Activated CD4-positive, alpha-beta T cell treated with anti-CD3 and anti-CD28 coated beads for 24 hours (primary cell): ENCODE results near the gene B3GALT6.

ENCODE experiments used
- DNase-seq, 2 donors: peaks; one replicate each; pipeline ENCODE4 v3.0.0-alpha.2; 2020; ENCODE audit warnings: low read depth in 2 of 2

The B3GALT6 gene

GRCh38 chr1:1200876-1201810 lies 30.9 kb upstream of the B3GALT6 start:
- DNase-seq, result peak; percentile 84 to 86

GRCh38 chr1:1202831-1203560 lies 29.0 kb upstream of the B3GALT6 start:
- DNase-seq, result no peak

DNA sequence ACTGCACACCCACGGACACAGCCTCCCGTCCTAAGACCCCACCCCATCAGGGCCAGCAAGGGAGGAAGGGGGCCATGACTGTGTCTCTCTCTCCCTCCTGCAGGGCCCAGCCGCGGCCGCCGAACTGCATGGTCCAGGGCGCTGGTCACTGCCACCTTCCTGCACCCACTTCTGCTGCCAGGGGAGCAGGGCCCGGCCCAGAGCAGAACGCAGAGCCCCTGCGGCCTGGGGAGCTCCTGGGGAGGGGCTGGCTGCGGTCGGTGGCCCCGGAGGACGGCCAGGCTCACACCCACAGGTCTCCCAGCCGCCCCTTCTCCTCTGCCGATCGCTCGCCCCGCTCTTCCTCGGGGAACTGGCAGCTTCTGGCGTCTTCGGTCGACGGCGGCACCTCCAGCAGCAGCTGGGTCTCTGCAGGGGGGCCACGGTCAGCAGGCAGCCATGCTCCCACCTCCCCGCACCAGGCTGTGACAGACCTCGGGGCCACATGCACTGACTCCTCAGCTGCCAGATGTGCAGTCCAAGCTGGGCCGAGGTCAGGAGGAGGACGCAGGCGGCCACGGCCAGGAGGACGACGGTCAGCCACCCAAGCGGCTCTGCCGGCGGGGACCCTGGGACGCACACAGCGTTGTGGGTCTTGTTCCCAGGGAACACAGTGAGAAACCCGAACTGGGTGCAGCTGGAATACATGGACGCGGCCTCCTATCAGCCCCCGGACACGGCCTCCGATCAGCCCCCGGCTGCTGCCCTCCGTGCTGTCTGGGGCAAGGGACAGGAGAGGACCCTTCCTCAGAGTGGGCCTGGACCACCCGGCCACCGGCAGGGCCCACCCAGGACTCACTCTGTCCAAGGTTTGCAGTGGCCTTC lies 28.2 kb upstream of the B3GALT6 start:
- no peak for DNase-seq

DNA sequence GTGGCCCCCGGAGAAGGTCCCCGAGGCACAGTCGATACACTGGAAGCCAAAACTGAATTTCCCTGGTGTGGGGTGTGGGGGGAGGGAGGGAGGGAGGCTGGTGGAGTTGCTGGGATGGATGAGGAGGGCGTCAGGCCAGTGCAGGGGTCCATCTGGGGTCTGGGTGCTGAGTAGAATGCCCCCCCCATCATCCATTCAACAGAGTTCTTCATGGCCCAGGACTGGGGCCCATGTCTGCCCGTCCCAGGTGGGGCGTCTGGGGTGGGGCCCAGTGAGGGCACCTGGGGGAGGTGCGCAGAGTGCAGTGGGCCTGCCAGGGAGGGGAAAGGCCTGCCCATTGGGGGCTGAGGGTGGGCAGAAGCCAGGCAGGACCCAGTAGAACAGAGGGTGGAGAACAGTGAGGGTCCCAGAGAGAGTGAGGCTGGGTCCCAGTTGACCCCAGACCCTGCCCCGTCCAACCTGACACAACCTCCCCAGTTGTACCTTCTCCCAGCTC lies 27.6 kb upstream of the B3GALT6 start:
- DNase-seq, result no peak

- DNase-seq, result no peak
Observed at GRCh38 chr1:1204998-1205768, 26.9 kb upstream of the B3GALT6 start.

- no peak for DNase-seq
Observed at GRCh38 chr1:1205769-1206375, 26.2 kb upstream of the B3GALT6 start.

GRCh38 chr1:1206376-1206965 lies 25.6 kb upstream of the B3GALT6 start, which contains the start of gene TNFRSF18:
Gene TNFRSF18 (minus strand): TSS chr1:1206592. CDS start chr1:1206571, 21 bp downstream.
- DNase-seq, result peak in 1 of 2 donors; percentile 54

DNA sequence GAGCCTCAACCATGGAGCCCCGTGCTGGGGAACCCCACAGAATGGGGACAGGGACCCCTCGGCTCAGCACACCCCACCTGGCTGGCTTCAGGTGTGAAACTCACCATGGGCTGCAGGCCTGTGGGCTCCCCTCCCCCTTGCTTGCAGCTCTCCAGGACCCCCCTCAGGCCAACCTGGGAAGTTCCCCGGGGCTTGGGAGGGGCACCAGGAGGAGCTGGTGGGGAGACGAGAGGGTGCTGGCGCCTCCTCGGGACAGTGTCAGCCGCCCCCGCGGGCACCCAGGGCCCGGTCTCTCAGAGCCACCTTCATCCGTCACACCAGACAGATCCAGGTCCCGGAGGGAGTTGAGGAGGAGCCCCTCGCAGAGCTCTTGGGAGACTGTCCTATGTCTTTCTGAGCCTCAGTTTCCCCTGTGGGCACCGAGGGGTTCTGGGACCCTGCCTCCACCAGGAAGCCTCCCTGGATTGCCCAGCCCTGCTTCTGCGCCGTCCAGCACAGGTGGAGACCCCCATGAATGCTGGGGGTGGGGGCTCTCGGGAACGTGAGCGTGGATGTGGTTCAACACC lies 25.0 kb upstream of the B3GALT6 start:
- DNase-seq, result no peak

GRCh38 chr1:1207571-1207892 lies 24.5 kb upstream of the B3GALT6 start:
- DNase-seq, result no peak

GRCh38 chr1:1208713-1209433 lies 23.2 kb upstream of the B3GALT6 start:
- no peak for DNase-seq

GRCh38 chr1:1210726-1211540 lies 21.1 kb upstream of the B3GALT6 start:
- DNase-seq, result no peak

DNA sequence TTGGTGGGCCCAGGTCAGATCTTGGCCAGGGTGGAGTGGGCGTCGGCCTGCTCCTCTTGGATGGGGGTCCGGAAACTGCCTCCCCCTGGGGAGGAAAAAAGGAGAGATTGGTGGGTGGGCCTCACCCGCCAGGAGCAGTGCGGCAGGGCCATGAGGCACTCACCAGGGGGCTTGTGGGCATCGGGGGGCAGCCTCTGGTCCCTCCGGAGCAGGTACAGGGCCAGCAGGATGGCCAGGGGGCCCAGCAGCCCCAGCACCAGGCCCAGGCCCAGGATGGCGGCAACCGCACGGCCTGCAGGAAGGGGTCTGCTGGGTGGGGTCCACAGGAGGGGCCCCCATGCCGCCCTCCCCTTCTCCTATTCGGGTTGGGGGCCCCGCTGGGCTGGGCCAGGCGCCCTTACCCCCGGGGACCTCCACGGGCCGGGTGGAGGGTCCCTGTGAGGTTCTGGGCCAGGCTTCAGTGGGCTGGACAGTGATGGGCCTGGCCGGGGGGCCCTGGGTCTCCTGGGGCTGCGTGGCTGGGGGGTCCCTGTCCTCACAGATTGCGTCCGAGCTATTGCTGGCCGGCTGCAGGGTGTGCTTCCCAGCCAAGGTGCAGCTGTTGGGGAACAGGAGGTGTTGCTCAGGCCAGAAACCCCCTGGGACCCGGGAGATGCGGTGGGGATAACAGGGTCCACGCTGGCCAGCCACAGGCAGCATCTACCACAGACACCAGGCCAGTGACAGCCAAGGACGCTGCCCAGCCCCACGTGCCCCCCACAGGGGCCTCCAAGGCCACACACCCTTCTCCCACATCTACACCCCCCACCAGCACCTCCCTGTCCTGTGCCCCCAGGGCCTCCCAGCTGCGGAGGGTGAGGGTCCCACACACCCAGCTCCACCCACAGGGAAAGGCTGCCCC lies 20.2 kb upstream of the B3GALT6 start:
- DNase-seq, result no peak

DNA sequence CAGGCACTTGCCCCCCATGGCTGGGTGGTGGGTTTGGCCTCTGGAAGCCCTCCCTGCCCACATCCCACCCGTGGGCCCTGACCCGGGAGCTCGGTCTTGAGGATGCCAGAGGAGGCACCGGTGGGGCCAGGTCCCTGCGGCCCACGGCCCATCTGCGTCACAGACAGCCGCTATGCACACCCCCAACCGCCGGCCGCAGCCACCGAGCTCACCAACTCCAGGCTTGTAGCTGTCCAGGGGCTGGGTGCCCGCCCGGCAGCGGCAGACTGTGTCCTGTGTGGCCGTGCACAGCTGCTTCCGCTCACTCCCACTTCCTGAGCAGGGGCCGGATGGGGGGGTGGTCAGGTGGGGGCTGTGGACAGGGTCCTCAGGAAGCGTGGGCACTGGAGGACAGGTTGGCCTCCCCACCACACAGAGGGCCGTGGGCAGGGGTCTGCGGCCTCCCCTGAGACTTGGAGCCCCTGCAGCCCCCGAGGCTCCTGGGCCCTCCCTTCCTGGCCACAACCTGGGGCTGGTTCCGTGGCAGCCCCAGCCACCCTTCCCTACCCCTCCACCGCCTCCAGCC lies 19.2 kb upstream of the B3GALT6 start:
- no peak for DNase-seq

DNA sequence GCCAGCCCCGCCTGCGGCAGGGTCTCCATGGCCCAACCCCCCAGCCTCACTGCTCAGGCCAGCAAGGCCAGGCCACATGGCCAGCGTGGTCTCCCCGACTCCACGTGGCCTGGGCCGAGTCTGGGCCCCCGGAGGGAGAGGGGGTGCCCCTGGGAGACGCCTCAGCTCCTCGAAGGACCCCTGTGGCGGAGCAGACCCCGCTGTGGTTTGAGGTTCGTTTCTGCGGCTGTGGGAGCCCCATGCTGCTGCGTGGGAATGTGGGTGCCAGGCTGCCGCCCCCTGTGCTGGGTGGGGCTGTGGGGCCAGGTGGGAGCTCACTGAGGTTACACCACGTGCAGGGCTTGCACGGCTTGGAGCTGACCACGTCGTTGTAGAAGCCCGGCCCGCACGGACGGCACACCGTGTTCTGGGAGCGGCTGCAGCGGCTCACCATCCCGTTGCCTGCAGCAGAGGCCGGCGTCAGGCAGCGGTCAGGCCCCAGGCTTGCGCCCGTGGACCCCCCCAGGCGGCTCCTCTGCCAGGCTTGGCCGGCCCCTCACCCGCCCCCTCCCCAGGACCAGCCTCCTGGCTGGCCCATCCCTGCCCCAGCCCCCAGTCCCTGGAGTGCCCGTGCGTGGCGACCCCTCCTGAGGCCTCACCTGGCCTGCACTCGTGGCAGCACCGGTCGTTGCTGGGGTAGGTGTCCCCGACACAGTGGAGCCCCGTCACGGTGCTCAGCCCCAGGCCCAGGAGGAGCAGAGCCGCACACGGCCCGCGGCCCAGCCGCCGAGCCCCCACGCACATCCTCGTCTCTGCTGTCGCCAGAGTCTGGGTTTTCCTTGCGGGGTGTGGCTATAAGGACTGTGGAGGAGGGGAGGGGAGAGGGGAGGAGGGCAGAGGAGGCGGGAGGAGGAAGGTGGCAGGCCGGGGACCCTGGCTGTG lies 18.4 kb upstream of the B3GALT6 start, which contains the start of gene TNFRSF4:
TSS of gene TNFRSF4 (minus strand) at position 809 of the 921 bp plus-strand sequence. CDS start at position 783, 26 bp downstream.
- peak; percentile 54 to 56 for DNase-seq

- no peak for DNase-seq
Observed at GRCh38 chr1:1215080-1215676, 16.9 kb upstream of the B3GALT6 start.
